Ishikawa (cell line): ENCODE measurements around the gene GJD3.

Experiments
- CEBPB ChIP-seq: IDR thresholded peaks from 2 replicates; pipeline ENCODE4 v1.6.1; 2012
- CREB1 ChIP-seq: IDR thresholded peaks from 2 replicates; pipeline ENCODE4 v1.6.1; 2012; ENCODE audit warnings: low read depth
- EGR1 ChIP-seq: IDR thresholded peaks from 2 replicates; pipeline ENCODE4 v1.6.1; 2012
- EP300 ChIP-seq: IDR thresholded peaks from 2 replicates; pipeline ENCODE4 v1.6.1; 2012; ENCODE audit warnings: borderline replicate concordance
- FOXM1 ChIP-seq: IDR thresholded peaks from 2 replicates; pipeline ENCODE4 v1.6.1; 2012; ENCODE audit warnings: low read depth, borderline replicate concordance
- MAX ChIP-seq: IDR thresholded peaks from 2 replicates; pipeline ENCODE4 v1.6.1; 2012
- NFIC ChIP-seq: IDR thresholded peaks from 2 replicates; pipeline ENCODE4 v1.6.1; 2012
- RAD21 ChIP-seq: IDR thresholded peaks from 2 replicates; pipeline ENCODE4 v1.6.1; 2012; ENCODE audit warnings: low read depth
- REST ChIP-seq: IDR thresholded peaks from 2 replicates; pipeline ENCODE4 v1.6.1; 2012; ENCODE audit warnings: low read depth, mild to moderate bottlenecking
- TAF1 ChIP-seq: IDR thresholded peaks from 2 replicates; pipeline ENCODE4 v1.6.1; 2012; ENCODE audit warnings: low read depth, mild to moderate bottlenecking
- TCF12 ChIP-seq: IDR thresholded peaks from 2 replicates; pipeline ENCODE4 v1.6.1; 2012; ENCODE audit warnings: low read depth
- TEAD4 ChIP-seq: IDR thresholded peaks from 2 replicates; pipeline ENCODE4 v1.6.1; 2012
- USF1 ChIP-seq: IDR thresholded peaks from 2 replicates; pipeline ENCODE4 v1.6.1; 2012
- YY1 ChIP-seq: IDR thresholded peaks from 2 replicates; pipeline ENCODE4 v1.6.1; 2012; ENCODE audit warnings: low read depth
- ZBTB7A ChIP-seq: IDR thresholded peaks from 2 replicates; pipeline ENCODE4 v1.6.1; 2012; ENCODE audit warnings: low read depth

Gene GJD3

GRCh38 chr17:40320756-40321523 lies 43.6 kb downstream of the GJD3 start:
- TF ChIP-seq MAX (0 out of 2 replicates have a peak, but pooled peaks have one; percentile 10), YY1 (no peak), CREB1 (no peak)

- peak; percentile 56; the same call in 1 of the 2 replicates for TF ChIP-seq NFIC
- no peak for TF ChIP-seq USF1
Measured at GRCh38 chr17:40319651-40320540, 44.6 kb downstream of the GJD3 start.

GRCh38 chr17:40318830-40319391 lies 45.6 kb downstream of the GJD3 start:
- TF ChIP-seq TEAD4 (no peak), NFIC (no peak), FOXM1 (no peak), ZBTB7A (no peak)

GRCh38 chr17:40317880-40318829 lies 46.4 kb downstream of the GJD3 start:
- no peak for TF ChIP-seq NFIC
- TF ChIP-seq FOXM1: no peak
- peak; percentile 88 for TF ChIP-seq MAX
- peak; percentile 56; the same call in 1 of the 2 replicates for TF ChIP-seq EGR1
- TF ChIP-seq CREB1: no peak
- TF ChIP-seq TCF12: 0 out of 2 replicates have a peak, but pooled peaks have one; percentile 29
- no peak for TF ChIP-seq CEBPB
- TF ChIP-seq ZBTB7A: peak; percentile 94
- no peak; the same call in 1 of the 2 replicates for TF ChIP-seq EP300
- TF ChIP-seq YY1: peak; percentile 88
- peak; percentile 77; the same call in 1 of the 2 replicates for TF ChIP-seq TAF1
- TF ChIP-seq TEAD4: no peak
- peak; percentile 95 for TF ChIP-seq USF1
- 0 out of 2 replicates have a peak, but pooled peaks have one; percentile 9 for TF ChIP-seq REST
- no peak for TF ChIP-seq RAD21

GRCh38 chr17:40317345-40317873 lies 47.1 kb downstream of the GJD3 start:
- TF ChIP-seq CREB1: no peak
- TF ChIP-seq FOXM1: no peak
- TF ChIP-seq RAD21: peak; percentile 37; the same call in 1 of the 2 replicates
- TF ChIP-seq EGR1: no peak
- TF ChIP-seq YY1: no peak
- no peak for TF ChIP-seq REST
